KOPT-K1 (cell line): ENCODE data around the gene CTNNA2.

Experiments
- H3K27ac ChIP-seq: fragments of 200-600 bp; sonication (generic); 2 replicates; pipeline ENCODE4 v1.5.1; 2016; ENCODE audit warnings: antibody characterized with exemption, mild to moderate bottlenecking, low read depth, low read length; ENCODE audit not compliant: poor library complexity, severe bottlenecking
- H3K36me3 ChIP-seq: fragments of 200-600 bp; sonication (generic); 2 replicates; pipeline ENCODE4 v1.5.1; 2017; ENCODE audit warnings: antibody characterized with exemption, mild to moderate bottlenecking, low read length, moderate library complexity; ENCODE audit not compliant: insufficient read depth
- H3K9me3 ChIP-seq: fragments of 200-600 bp; sonication (generic); 2 replicates; pipeline ENCODE4 v1.5.1; 2017; ENCODE audit warnings: antibody characterized with exemption, low read length, mild to moderate bottlenecking; ENCODE audit not compliant: insufficient read depth, poor library complexity, severe bottlenecking

Gene CTNNA2

GRCh38 chr2:80266231-80266630 lies 753.4 kb downstream of the CTNNA2 start:
- no peaks in the 10 kb centered on the region for H3K36me3 ChIP-seq
- no peak overlapping the region for H3K27ac ChIP-seq
- no peaks in the 10 kb centered on the region for H3K9me3 ChIP-seq

GRCh38 chr2:80269806-80270205 lies 757.0 kb downstream of the CTNNA2 start:
- no peak overlapping the region for H3K27ac ChIP-seq
- no peaks in the 10 kb centered on the region for H3K9me3 ChIP-seq
- H3K36me3 ChIP-seq: no peaks in the 10 kb centered on the region

- Histone ChIP-seq H3K27ac (no peak overlapping the region), H3K9me3 (peaks cover 5% of the 10 kb centered on the region), H3K36me3 (no peaks in the 10 kb centered on the region)
These were observed 767.7 kb downstream of the CTNNA2 start for GRCh38 chr2:80280598-80280997.

GRCh38 chr2:80281049-80281448 lies 768.2 kb downstream of the CTNNA2 start:
- Histone ChIP-seq H3K9me3 (peaks cover 5% of the 10 kb centered on the region), H3K36me3 (no peaks in the 10 kb centered on the region), H3K27ac (no peak overlapping the region)

DNA sequence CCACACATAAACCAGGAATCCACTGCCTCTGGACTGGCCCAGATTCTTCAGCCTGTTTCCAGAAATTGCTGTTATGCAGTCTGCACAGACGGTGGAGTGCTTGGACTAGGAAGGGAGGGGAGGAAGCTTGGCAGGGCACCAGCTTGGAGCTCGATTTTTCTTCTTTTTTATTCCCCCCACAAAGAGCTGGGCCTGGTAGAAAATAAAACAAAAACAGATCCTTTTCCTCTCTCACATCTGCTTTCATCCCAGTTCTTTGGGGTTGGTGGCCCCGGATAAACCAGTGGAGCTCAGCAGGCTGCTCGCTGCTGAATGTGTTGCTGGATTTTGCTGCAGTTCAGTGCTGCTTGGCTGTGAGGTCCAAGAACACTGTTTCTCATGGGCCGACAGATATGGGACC lies 775.7 kb downstream of the CTNNA2 start:
- Histone ChIP-seq H3K36me3 (no peaks in the 10 kb centered on the region), H3K27ac (no peak overlapping the region), H3K9me3 (no peaks in the 10 kb centered on the region)

- Histone ChIP-seq H3K27ac (no peak overlapping the region), H3K9me3 (no peaks in the 10 kb centered on the region), H3K36me3 (no peaks in the 10 kb centered on the region)
These were observed 778.8 kb downstream of the CTNNA2 start for GRCh38 chr2:80291656-80292055.

DNA sequence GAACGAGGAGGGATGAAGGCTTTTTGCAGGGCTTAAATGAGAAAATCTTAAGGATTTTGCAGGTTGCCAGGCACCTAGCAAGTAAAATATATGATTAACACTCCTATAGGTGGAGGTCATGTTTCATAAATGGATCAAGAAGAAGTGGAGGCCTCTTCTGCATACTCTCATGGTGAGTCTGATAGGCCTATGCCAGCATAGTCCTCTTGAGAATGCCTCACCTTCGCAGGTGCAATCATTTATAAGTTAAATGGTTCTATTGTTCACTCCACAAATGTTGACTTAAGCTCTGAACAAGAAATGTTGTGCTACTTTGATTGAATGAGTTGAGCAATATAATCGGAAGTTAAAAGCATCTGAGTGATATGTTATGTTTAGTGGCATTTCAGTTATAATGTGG lies 779.6 kb downstream of the CTNNA2 start:
- no peak overlapping the region for H3K27ac ChIP-seq
- no peaks in the 10 kb centered on the region for H3K36me3 ChIP-seq
- no peaks in the 10 kb centered on the region for H3K9me3 ChIP-seq

DNA sequence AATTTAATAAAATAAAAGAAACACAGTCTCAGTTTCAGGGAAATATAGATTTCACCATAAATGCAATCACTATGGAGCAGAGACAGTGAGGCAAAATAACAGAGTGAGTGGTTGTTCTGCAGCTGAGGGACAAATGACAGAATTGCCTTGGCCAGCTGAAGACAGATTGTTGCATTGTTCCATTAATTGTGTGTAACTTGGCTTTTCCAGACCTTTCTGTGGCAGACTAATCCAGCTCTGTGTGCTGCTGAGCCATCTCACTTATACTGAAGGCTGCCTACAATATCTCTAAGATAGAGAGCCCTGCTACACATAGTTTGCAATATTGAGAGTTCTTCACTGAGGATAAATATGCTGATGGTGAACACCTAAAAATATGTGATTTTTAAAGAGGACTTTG lies 780.2 kb downstream of the CTNNA2 start:
- Histone ChIP-seq H3K9me3 (no peaks in the 10 kb centered on the region), H3K27ac (no peak overlapping the region)

GRCh38 chr2:80298954-80299353 lies 786.1 kb downstream of the CTNNA2 start:
- Histone ChIP-seq H3K9me3 (no peaks in the 10 kb centered on the region), H3K36me3 (no peaks in the 10 kb centered on the region), H3K27ac (no peak overlapping the region)

More for the DNA sequence above, 780.2 kb downstream of the CTNNA2 start:
- no peaks in the 10 kb centered on the region for H3K36me3 ChIP-seq

DNA sequence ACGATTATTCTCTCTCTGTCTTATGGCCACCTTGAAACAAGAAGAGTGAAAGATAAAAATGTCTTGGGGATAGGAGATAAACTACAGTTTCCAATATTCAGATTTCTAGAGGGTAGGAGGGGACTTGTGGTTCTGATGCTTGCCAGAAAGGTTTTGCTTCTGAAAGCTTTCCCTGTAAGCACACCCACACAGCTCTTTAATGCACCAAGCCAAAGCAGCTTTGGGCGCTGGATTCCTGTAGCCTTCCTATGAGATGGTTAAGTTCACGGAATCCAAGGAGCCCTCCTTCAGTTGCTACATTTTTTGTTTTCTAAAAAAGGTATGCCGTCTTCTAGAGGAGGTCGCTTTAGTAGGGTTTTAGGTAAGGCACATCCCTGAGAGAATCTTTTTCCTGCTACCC lies 786.8 kb downstream of the CTNNA2 start:
- Histone ChIP-seq H3K27ac (no peak overlapping the region), H3K36me3 (no peaks in the 10 kb centered on the region), H3K9me3 (no peaks in the 10 kb centered on the region)

GRCh38 chr2:80300346-80300745 lies 787.5 kb downstream of the CTNNA2 start:
- Histone ChIP-seq H3K9me3 (no peaks in the 10 kb centered on the region), H3K36me3 (no peaks in the 10 kb centered on the region), H3K27ac (no peak overlapping the region)

GRCh38 chr2:80300954-80301353 lies 788.1 kb downstream of the CTNNA2 start:
- Histone ChIP-seq H3K27ac (no peak overlapping the region), H3K36me3 (no peaks in the 10 kb centered on the region), H3K9me3 (no peaks in the 10 kb centered on the region)

DNA sequence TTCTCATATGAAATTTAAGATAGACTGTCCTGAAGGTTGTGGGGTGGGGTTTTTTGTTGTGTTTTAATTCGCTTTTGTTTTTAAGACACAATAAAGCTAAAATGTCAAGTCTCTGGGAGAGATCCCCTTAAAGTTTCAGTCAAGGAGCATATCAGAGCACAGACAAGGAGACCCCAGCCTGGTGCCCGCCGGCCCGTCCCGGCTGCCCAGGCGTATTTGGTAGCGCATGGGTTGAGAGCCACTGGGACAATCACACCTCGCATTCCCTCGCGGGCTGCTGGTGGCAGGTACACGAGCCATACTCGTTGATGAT lies 789.1 kb downstream of the CTNNA2 start:
- Histone ChIP-seq H3K9me3 (no peaks in the 10 kb centered on the region), H3K36me3 (no peaks in the 10 kb centered on the region), H3K27ac (no peak overlapping the region)

DNA sequence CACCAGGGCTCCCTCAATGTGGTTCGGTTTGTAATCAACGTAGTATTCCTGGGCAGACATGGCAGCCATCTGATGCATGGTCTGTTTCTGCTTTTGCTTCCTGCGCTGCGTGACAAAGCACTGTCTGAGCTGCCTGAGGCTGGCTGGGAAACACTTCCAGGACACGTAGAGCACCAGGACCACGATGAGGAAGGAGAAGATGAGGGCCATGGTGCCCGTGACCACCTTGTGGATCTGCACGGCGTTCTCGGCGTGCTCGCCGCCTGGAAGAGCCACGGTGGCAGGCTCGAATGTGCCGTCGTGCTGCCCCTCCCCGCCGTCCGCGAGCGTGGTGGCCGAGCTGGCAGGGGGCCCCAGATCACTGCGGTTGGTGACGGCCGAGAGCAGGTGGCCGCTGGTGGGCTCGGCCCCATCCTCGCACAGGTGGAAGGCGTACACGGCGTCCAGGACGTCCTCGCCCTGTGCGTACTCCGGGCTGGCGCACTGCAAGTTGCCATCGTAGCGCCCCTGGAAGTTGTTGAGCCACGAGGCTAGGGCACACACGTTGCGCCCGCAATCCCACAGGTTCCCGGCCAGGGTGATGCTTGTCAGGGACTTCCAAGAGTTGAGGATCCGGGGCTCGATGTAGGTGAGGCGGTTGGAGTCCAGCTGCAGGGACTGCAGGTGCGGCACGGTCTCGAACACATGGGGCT lies 789.6 kb downstream of the CTNNA2 start:
- no peaks in the 10 kb centered on the region for H3K9me3 ChIP-seq
- no peaks in the 10 kb centered on the region for H3K36me3 ChIP-seq
- no peak overlapping the region for H3K27ac ChIP-seq

- Histone ChIP-seq H3K9me3 (no peaks in the 10 kb centered on the region), H3K36me3 (no peaks in the 10 kb centered on the region), H3K27ac (no peak overlapping the region)
These were observed 790.4 kb downstream of the CTNNA2 start for GRCh38 chr2:80303006-80303908.
